Smooth muscle cell (in vitro differentiated cells): Measurements from ENCODE around the gene MAVS. TPM values are rescaled to one million over a fixed set of nuclear protein-coding genes. Genes with fewer than 3 reads are reported as not detected.

ENCODE experiments used
- DNase-seq: peaks from one replicate; lab custom pipeline; 2025; ENCODE audit not compliant: unreplicated experiment; lab: John Stamatoyannopoulos, UW
- H2AFZ ChIP-seq: fragments of 200-600 bp; sonication (generic); 2 replicates; pipeline ENCODE4 v1.6.0; 2016; ENCODE audit warnings: antibody characterized with exemption, low read depth, mild to moderate bottlenecking
- H3F3A ChIP-seq: fragments of 200-600 bp; sonication (generic); 2 replicates; pipeline ENCODE4 v1.6.0; 2017; ENCODE audit warnings: antibody characterized with exemption, low read depth
- H3K27ac ChIP-seq: fragments of 200-600 bp; sonication (generic); 2 replicates; pipeline ENCODE4 v1.5.1; 2016; ENCODE audit warnings: low read depth, mild to moderate bottlenecking
- H3K27me3 ChIP-seq: fragments of 200-600 bp; sonication (generic); 2 replicates; pipeline ENCODE4 v1.6.1; 2016; ENCODE audit warnings: low read depth, mild to moderate bottlenecking
- H3K36me3 ChIP-seq: fragments of 200-600 bp; sonication (generic); 2 replicates; pipeline ENCODE4 v1.5.1; 2016; ENCODE audit warnings: low read depth
- H3K4me1 ChIP-seq: fragments of 200-600 bp; sonication (generic); 2 replicates; pipeline ENCODE4 v1.5.1; 2016; ENCODE audit warnings: low read depth
- H3K4me2 ChIP-seq: fragments of 200-600 bp; sonication (generic); 2 replicates; pipeline ENCODE4 v1.6.0; 2016; ENCODE audit warnings: mild to moderate bottlenecking
- H3K4me3 ChIP-seq: fragments of 200-600 bp; sonication (generic); 2 replicates; pipeline ENCODE4 v1.5.1; 2016; ENCODE audit warnings: mild to moderate bottlenecking
- H3K79me2 ChIP-seq: fragments of 200-600 bp; sonication (generic); 2 replicates; pipeline ENCODE4 v1.6.0; 2016; ENCODE audit warnings: low read depth, mild to moderate bottlenecking
- H3K9ac ChIP-seq: fragments of 200-600 bp; sonication (generic); 2 replicates; pipeline ENCODE4 v1.6.0; 2016; ENCODE audit warnings: low read depth
- H3K9me3 ChIP-seq: fragments of 200-600 bp; sonication (generic); replicated peaks from 2 replicates; pipeline ENCODE4 v1.5.1; 2016; ENCODE audit warnings: low read depth
- H4K20me1 ChIP-seq: fragments of 200-600 bp; sonication (generic); 2 replicates; pipeline ENCODE4 v1.6.0; 2016; ENCODE audit warnings: low read depth
- WGBS: methylation state at CpG from one replicate; pipeline ENCODE4 v1.1.7; 2016; ENCODE audit warnings: low lambda C conversion rate; 5-methylcytosine and 5-hydroxymethylcytosine counted together
- polyA plus RNA-seq: library from polyadenylated mRNA; unstranded; fragments of >200 nt; fragmentation: Nextera tagmentation; extraction: Ambion mirVana; gene quantifications from 2 replicates; pipeline ENCODE4 v1.2.1, GENCODE V29; 2016
- total RNA-seq: library from RNA; depleted of rRNA; stranded (reverse); fragments of >200 nt; gene quantifications from 2 replicates; pipeline ENCODE4 v1.2.3, GENCODE V29; 2014
- TF ChIP-seq, protein P1 (sequence below): fragments of 200-600 bp; sonication (generic); IDR thresholded peaks from 2 replicates; pipeline ENCODE4 v1.5.1; 2017; ENCODE audit warnings: borderline replicate concordance, mild to moderate bottlenecking, antibody characterized with exemption; ENCODE audit not compliant: insufficient read depth, poor library complexity, severe bottlenecking

The MAVS gene
- total and polyA plus RNA-seq, 2 experiments from 2014 or later: 7.8 to 12.5 TPM

DNA sequence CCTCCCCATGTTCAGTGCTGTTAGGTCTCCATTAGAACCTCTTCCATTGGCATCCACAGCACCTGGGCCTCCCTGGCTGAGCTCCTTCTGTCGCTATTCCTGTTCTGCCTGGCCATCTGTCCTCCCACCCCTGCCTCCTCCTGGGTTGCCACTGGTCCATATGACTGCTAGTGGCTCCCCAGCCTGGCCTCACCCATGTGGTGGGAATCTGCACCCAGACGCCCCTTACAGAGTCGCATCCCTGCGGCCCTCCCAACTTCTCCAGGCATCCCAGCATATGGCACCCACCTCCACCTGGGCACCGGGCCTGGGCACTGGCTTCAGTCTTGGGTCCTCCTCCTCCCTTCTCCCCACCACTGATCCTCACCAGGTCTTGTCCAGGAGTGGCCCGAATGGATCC, 42.8 kb upstream of the MAVS start:
- no peaks in the 10 kb centered on the region for H4K20me1 ChIP-seq
- no peak overlapping the region for H3K4me3 ChIP-seq
- H3F3A ChIP-seq: peaks cover 10% of the 10 kb centered on the region
- no peak overlapping the region for H3K9ac ChIP-seq
- no peak overlapping the region for H3K4me2 ChIP-seq
- H2AFZ ChIP-seq: no peak overlapping the region
- WGBS: 96% methylated on average over 6 of the region's 6 CpGs
- H3K27me3 ChIP-seq: no peaks in the 10 kb centered on the region
- TF ChIP-seq, protein P1, sequence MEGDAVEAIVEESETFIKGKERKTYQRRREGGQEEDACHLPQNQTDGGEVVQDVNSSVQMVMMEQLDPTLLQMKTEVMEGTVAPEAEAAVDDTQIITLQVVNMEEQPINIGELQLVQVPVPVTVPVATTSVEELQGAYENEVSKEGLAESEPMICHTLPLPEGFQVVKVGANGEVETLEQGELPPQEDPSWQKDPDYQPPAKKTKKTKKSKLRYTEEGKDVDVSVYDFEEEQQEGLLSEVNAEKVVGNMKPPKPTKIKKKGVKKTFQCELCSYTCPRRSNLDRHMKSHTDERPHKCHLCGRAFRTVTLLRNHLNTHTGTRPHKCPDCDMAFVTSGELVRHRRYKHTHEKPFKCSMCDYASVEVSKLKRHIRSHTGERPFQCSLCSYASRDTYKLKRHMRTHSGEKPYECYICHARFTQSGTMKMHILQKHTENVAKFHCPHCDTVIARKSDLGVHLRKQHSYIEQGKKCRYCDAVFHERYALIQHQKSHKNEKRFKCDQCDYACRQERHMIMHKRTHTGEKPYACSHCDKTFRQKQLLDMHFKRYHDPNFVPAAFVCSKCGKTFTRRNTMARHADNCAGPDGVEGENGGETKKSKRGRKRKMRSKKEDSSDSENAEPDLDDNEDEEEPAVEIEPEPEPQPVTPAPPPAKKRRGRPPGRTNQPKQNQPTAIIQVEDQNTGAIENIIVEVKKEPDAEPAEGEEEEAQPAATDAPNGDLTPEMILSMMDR: no peak
- H3K4me1 ChIP-seq: peaks cover 19% of the 10 kb centered on the region
- no peaks in the 10 kb centered on the region for H3K9me3 ChIP-seq
- DNase-seq: no peak
- H3K79me2 ChIP-seq: no peaks in the 10 kb centered on the region
- H3K36me3 ChIP-seq: no peaks in the 10 kb centered on the region
- no peak overlapping the region for H3K27ac ChIP-seq

DNA sequence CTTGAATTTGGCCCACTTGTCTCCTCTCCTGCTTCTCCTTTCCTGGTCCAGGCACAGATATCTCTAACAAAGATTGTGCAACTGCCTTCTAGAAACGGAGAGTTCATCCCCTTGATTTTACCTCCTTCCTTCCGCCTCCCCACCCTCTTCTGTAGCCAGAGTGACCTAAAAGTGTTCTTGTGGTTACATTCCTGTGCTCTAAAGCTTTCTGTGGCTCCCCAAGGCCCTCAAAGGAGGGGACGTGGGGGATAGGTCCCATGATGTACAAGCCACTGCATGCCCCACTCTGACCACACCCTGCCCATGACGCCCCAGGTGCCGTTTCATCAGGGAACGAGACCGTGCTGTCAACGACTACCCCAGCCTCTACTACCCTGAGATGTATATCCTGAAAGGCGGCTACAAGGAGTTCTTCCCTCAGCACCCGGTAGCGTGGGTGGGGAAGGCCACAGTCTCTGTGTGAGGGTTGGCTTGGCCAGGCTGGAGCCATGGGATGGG, 42.3 kb upstream of the MAVS start:
- no peaks in the 10 kb centered on the region for H3K36me3 ChIP-seq
- H3K9me3 ChIP-seq: no peaks in the 10 kb centered on the region
- WGBS: 96% methylated on average over 11 of the region's 11 CpGs
- H3F3A ChIP-seq: peaks cover 10% of the 10 kb centered on the region
- H3K27ac ChIP-seq: no peak overlapping the region
- H2AFZ ChIP-seq: no peak overlapping the region
- TF ChIP-seq, protein P1: no peak
- H3K79me2 ChIP-seq: no peaks in the 10 kb centered on the region
- no peak overlapping the region for H3K4me2 ChIP-seq
- H4K20me1 ChIP-seq: no peaks in the 10 kb centered on the region
- no peak for DNase-seq
- H3K4me3 ChIP-seq: no peak overlapping the region
- no peak overlapping the region for H3K9ac ChIP-seq
- H3K4me1 ChIP-seq: peaks cover 15% of the 10 kb centered on the region
- no peaks in the 10 kb centered on the region for H3K27me3 ChIP-seq

DNA sequence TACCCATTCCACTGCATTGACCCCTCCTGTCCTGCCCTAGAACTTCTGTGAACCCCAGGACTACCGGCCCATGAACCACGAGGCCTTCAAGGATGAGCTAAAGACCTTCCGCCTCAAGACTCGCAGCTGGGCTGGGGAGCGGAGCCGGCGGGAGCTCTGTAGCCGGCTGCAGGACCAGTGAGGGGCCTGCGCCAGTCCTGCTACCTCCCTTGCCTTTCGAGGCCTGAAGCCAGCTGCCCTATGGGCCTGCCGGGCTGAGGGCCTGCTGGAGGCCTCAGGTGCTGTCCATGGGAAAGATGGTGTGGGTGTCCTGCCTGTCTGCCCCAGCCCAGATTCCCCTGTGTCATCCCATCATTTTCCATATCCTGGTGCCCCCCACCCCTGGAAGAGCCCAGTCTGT, 41.9 kb upstream of the MAVS start:
- no peaks in the 10 kb centered on the region for H3K79me2 ChIP-seq
- H3K9ac ChIP-seq: no peak overlapping the region
- WGBS: 95% methylated on average over 11 of the region's 11 CpGs
- H3K9me3 ChIP-seq: no peaks in the 10 kb centered on the region
- TF ChIP-seq, protein P1: no peak
- no peak overlapping the region for H3K4me3 ChIP-seq
- peaks cover 12% of the 10 kb centered on the region for H3F3A ChIP-seq
- DNase-seq: no peak
- H3K36me3 ChIP-seq: no peaks in the 10 kb centered on the region
- H2AFZ ChIP-seq: no peak overlapping the region
- H3K4me2 ChIP-seq: no peak overlapping the region
- no peaks in the 10 kb centered on the region for H4K20me1 ChIP-seq
- H3K27me3 ChIP-seq: no peaks in the 10 kb centered on the region
- peaks cover 12% of the 10 kb centered on the region for H3K4me1 ChIP-seq
- H3K27ac ChIP-seq: no peak overlapping the region

DNA sequence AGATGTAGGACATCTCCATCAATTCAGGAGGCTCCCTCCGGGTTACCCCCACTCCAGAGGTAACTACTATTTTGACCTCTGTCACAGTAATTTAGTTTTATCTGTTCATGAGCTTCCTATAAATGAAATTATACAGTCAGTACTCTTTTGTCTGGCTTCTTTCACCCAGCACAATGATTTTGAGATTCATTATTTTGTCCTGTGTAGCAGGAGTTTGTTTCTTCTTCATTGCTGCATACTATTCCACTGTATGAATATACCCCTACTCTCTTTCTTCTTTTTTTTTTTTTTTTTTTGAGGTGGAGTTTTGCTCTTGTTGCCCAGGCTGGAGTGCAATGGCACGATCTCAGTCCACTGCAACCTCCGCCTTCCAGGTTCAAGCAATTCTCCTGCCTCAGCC, 38.1 kb upstream of the MAVS start:
- Histone ChIP-seq H3K36me3 (no peaks in the 10 kb centered on the region), H3K27me3 (no peaks in the 10 kb centered on the region), H3K4me2 (peak overlapping the region; percentile 31), H3K9me3 (no peaks in the 10 kb centered on the region), H3K27ac (peak overlapping the region; percentile 60), H3K4me3 (no peak overlapping the region), H3K9ac (no peak overlapping the region), H4K20me1 (no peaks in the 10 kb centered on the region), H3K79me2 (no peaks in the 10 kb centered on the region), H3F3A (peaks cover 38% of the 10 kb centered on the region), H3K4me1 (peaks cover 12% of the 10 kb centered on the region), H2AFZ (no peak overlapping the region)
- DNase-seq: no peak
- TF ChIP-seq, protein P1: no peak
- WGBS: 100% methylated on average over 3 of the region's 3 CpGs
